GM12878 (cell line): ENCODE results near the gene APPBP2.

Experiments used
- CTCF ChIP-seq, 3 experiments: IDR thresholded peaks in 2 of 3; conservative IDR thresholded peaks in 1 of 3; 2 replicates each; pipeline ENCODE4 v1.5.1; 2011; ENCODE audit warnings: low read depth in 3 of 3, low read length in 3 of 3, mild to moderate bottlenecking in 3 of 3, control low read depth in 2 of 3, moderate library complexity in 2 of 3, inconsistent platforms in 1 of 3, mixed read lengths in 1 of 3; ENCODE audit not compliant: control insufficient read depth in 2 of 3, insufficient read depth in 1 of 3; ENCODE audit errors: extremely low read depth in 1 of 3
- EZH2 ChIP-seq: IDR thresholded peaks from 2 replicates; pipeline ENCODE4 v1.6.1; 2012; ENCODE audit warnings: low read depth, mild to moderate bottlenecking, control low read depth, inconsistent platforms, low read length, borderline replicate concordance; ENCODE audit not compliant: control insufficient read depth
- NR2C2 ChIP-seq: IDR thresholded peaks from 2 replicates; pipeline ENCODE4 v1.6.1; 2011; ENCODE audit warnings: borderline replicate concordance, low read depth; ENCODE audit not compliant: control insufficient read depth, insufficient read length
- POLR2A ChIP-seq: IDR thresholded peaks from 2 replicates; pipeline ENCODE4 v1.6.1; 2011; ENCODE audit warnings: low read depth, mild to moderate bottlenecking, low read length
- SUZ12 ChIP-seq: fragments of 200-600 bp; sonication (generic); IDR thresholded peaks from one replicate; pipeline ENCODE4 v1.6.1; 2018; ENCODE audit warnings: antibody characterized with exemption, mild to moderate bottlenecking; ENCODE audit not compliant: unreplicated experiment
- ZNF384 ChIP-seq: IDR thresholded peaks from 2 replicates; pipeline ENCODE4 v1.6.1; 2012; ENCODE audit warnings: low read depth, mild to moderate bottlenecking, low read length, improper control_type of control experiment, borderline replicate concordance
- TF ChIP-seq, protein P1 (sequence below): IDR thresholded peaks from 2 replicates; pipeline ENCODE4 v1.6.1; 2012; ENCODE audit warnings: low read depth, low read length, improper control_type of control experiment

- TF ChIP-seq CTCF (IDR thresholded peaks at IDR 0.05 in 2 of 3, conservative IDR thresholded peaks at IDR 0.05 in 1 of 3; ENCODE audit: control insufficient read depth in 2 of 3, extremely low read depth in 1 of 3, insufficient read depth in 1 of 3, low read depth in 3 of 3, low read length in 3 of 3) (no peak), ZNF384 (no peak), POLR2A (no peak), SUZ12 (no peak), EZH2 (no peak), NR2C2 (no peak)
- TF ChIP-seq, protein P1, sequence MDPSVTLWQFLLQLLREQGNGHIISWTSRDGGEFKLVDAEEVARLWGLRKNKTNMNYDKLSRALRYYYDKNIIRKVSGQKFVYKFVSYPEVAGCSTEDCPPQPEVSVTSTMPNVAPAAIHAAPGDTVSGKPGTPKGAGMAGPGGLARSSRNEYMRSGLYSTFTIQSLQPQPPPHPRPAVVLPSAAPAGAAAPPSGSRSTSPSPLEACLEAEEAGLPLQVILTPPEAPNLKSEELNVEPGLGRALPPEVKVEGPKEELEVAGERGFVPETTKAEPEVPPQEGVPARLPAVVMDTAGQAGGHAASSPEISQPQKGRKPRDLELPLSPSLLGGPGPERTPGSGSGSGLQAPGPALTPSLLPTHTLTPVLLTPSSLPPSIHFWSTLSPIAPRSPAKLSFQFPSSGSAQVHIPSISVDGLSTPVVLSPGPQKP: no peak
Measured at GRCh38 chr17:60425626-60426025, 100.4 kb downstream of the APPBP2 start.
